ENCODE measurements around the gene TMEM132A. TPM values are rescaled to one million over a fixed set of nuclear protein-coding genes. Genes with fewer than 3 reads are reported as not detected.
"Not testable (repeated sequence)": the region's sequence is repeated elsewhere in the genome, so short reads cannot be mapped to it uniquely, and the experiment has no call there.

The TMEM132A gene
- total and polyA plus RNA-seq, 2 of the 13 experiments (the other 11 are each of a cell fraction or from before 2014, with no cell fraction given), result 11.1 to 32.9 TPM

- TF ChIP-seq NONO (IDR thresholded peaks at IDR 0.05), result no peak
- TF ChIP-seq NONO (CRISPR knock-in tag; conservative IDR thresholded peaks at IDR 0.05), result no peak
Observed at GRCh38 chr11:60973699-60974098, 49.4 kb downstream of the TMEM132A start (continued).

GRCh38 chr11:60974316-60974715, 50.1 kb downstream of the TMEM132A start:
- DNase-seq (ENCODE audit: low spot score); CTCF ChIA-PET (ENCODE audit: low intra/inter-chr PET ratio, low total read pairs); in situ Hi-C loops (cut with HindIII; ENCODE audit: extremely low pct_ligation_motif_present, low pct_unique_long_range_greater_than_20kb); H2AFZ ChIP-seq (ENCODE audit: low read length); H3K79me2 ChIP-seq (ENCODE audit: insufficient read depth, low read length); H3K9ac ChIP-seq (ENCODE audit: insufficient read depth, low read depth, low read length); FAIRE-seq; H4K20me1 ChIP-seq (ENCODE audit: insufficient read depth, low read length); H3K9me3 ChIP-seq (ENCODE audit: low read length); POLR2A ChIA-PET; H3K36me3 ChIP-seq (replicated peaks in 1 of 2; ENCODE audit: control insufficient read depth in 1 of 2, insufficient read depth in 2 of 2, low read length in 2 of 2); H3K4me2 ChIP-seq (ENCODE audit: low read depth, low read length); H3K4me3 ChIP-seq (replicated peaks in 1 of 3; ENCODE audit: insufficient read depth in 1 of 3, low read depth in 2 of 3, low read length in 3 of 3); H3K27ac ChIP-seq (ENCODE audit: extremely low read length, insufficient read depth, low read length); H3K4me1 ChIP-seq (ENCODE audit: insufficient read depth, low read length); BruUV-seq (replicated peaks); intact Hi-C loops (cut with micrococcal nuclease; ENCODE audit: unreplicated experiment); ATAC-seq: not testable (repeated sequence)
- 52% methylated on average over 13 of the region's 13 CpGs for WGBS (ENCODE audit: low lambda C conversion rate)
- H3K27me3 ChIP-seq (ENCODE audit: control insufficient read depth in 1 of 2, insufficient read depth in 2 of 2, low read length in 2 of 2), result peaks cover 7 to 63% of the 10 kb centered on the region in 2 experiments; a peak in 4 of 5 replicates

- H3K4me2 ChIP-seq (ENCODE audit: low read depth, low read length), result no peak overlapping the region
- no peak for DNase-seq (ENCODE audit: low spot score)
- no peaks in the 10 kb centered on the region for H3K4me1 ChIP-seq (ENCODE audit: insufficient read depth, low read length)
- no peaks in the 10 kb centered on the region for H4K20me1 ChIP-seq (ENCODE audit: insufficient read depth, low read length)
- in situ Hi-C loops (cut with HindIII; ENCODE audit: extremely low pct_ligation_motif_present, low pct_unique_long_range_greater_than_20kb) (no loop called here), intact Hi-C loops (cut with micrococcal nuclease; ENCODE audit: unreplicated experiment) (no loop called here)
- BruUV-seq (replicated peaks), result no TSS peak
- ChIA-PET CTCF (ENCODE audit: low intra/inter-chr PET ratio, low total read pairs) (no interaction called here), POLR2A (no interaction called here)
- no peaks in the 10 kb centered on the region for H3K79me2 ChIP-seq (ENCODE audit: insufficient read depth, low read length)
- no peak overlapping the region for H3K27ac ChIP-seq (ENCODE audit: extremely low read length, insufficient read depth, low read length)
- no peak overlapping the region for H2AFZ ChIP-seq (ENCODE audit: low read length)
- ATAC-seq, result no peak
- no peak overlapping the region for H3K4me3 ChIP-seq (replicated peaks in 1 of 3; ENCODE audit: insufficient read depth in 1 of 3, low read depth in 2 of 3, low read length in 3 of 3)
- 28% methylated on average over 5 of the region's 6 CpGs for WGBS (ENCODE audit: low lambda C conversion rate)
- H3K9ac ChIP-seq (ENCODE audit: insufficient read depth, low read depth, low read length), result no peak overlapping the region
- no peaks in the 10 kb centered on the region; a peak in 1 of 5 replicates for H3K36me3 ChIP-seq (replicated peaks in 1 of 2; ENCODE audit: control insufficient read depth in 1 of 2, insufficient read depth in 2 of 2, low read length in 2 of 2)
- FAIRE-seq, result no peak
- H3K9me3 ChIP-seq (ENCODE audit: low read length), result no peaks in the 10 kb centered on the region
- peaks cover 7 to 59% of the 10 kb centered on the region in 2 experiments; a peak in 4 of 5 replicates for H3K27me3 ChIP-seq (ENCODE audit: control insufficient read depth in 1 of 2, insufficient read depth in 2 of 2, low read length in 2 of 2)
- TF ChIP-seq KAT2B (IDR thresholded peaks at IDR 0.05; ENCODE audit: borderline replicate concordance, low read depth, low read length) (no peak), FOXK1 (CRISPR knock-in tag; IDR thresholded peaks at IDR 0.05; ENCODE audit: borderline replicate concordance, low read depth) (no peak), NR2C2 (CRISPR knock-in tag; IDR thresholded peaks at IDR 0.05; ENCODE audit: borderline replicate concordance) (no peak), ZNF12 (CRISPR knock-in tag; IDR thresholded peaks at IDR 0.05) (no peak), ZNF407 (CRISPR knock-in tag; IDR thresholded peaks at IDR 0.05; ENCODE audit: not compliant biosample characterization) (no peak), TGIF2 (CRISPR knock-in tag; IDR thresholded peaks at IDR 0.05) (no peak), ZNF556 (CRISPR knock-in tag; IDR thresholded peaks at IDR 0.05; ENCODE audit: borderline replicate concordance) (no peak), ARNT2 (CRISPR knock-in tag; IDR thresholded peaks at IDR 0.05; ENCODE audit: low read depth) (no peak)
Observed at GRCh38 chr11:60974726-60975125, 50.5 kb downstream of the TMEM132A start.
